Activated CD4-positive, alpha-beta memory T cell treated with anti-CD3 and anti-CD28 coated beads, Interleukin-2, amount 10 ng/mL, durations not matched to agents 7 days and 5 days (primary cell): ENCODE results near the gene ZRANB2. TPM values are rescaled to one million over a fixed set of nuclear protein-coding genes. Genes with fewer than 3 reads are reported as not detected.

Source experiments
- CTCF ChIA-PET: fragments of 350-600 bp; sonication (Branson Sonifier 250); formaldehyde crosslinking; loops from one replicate; lab custom pipeline; 2021; ENCODE audit warnings: antibody characterized with exemption, inconsistent platforms; lab: Charles Lee
- POLR2A ChIA-PET: fragments of 350-600 bp; sonication (Branson Sonifier 250); formaldehyde crosslinking; loops from one replicate; lab custom pipeline; 2021; ENCODE audit warnings: antibody characterized with exemption; lab: Charles Lee
- DNase-seq: peaks from one replicate; pipeline ENCODE4 v3.0.0-alpha.2; 2020
- H3K27ac Mint-ChIP-seq: one replicate; pipeline ENCODE4 v1.8.0; 2021; ENCODE audit warnings: mild to moderate bottlenecking, mixed read lengths
- H3K27me3 Mint-ChIP-seq: one replicate; pipeline ENCODE4 v1.8.0; 2021; ENCODE audit warnings: mixed read lengths
- H3K36me3 Mint-ChIP-seq: one replicate; pipeline ENCODE4 v1.8.0; 2021; ENCODE audit warnings: low read depth, mixed read lengths
- H3K4me1 Mint-ChIP-seq: one replicate; pipeline ENCODE4 v1.8.0; 2021; ENCODE audit warnings: mixed read lengths
- H3K4me3 Mint-ChIP-seq: one replicate; pipeline ENCODE4 v1.8.0; 2021; ENCODE audit warnings: mild to moderate bottlenecking, mixed read lengths
- H3K9me3 Mint-ChIP-seq: one replicate; pipeline ENCODE4 v1.8.0; 2021; ENCODE audit warnings: mixed read lengths
- total RNA-seq, 2 experiments: library from RNA; stranded (reverse); gene quantifications; one replicate each; pipeline ENCODE4 v1.2.3, GENCODE V29; 2021

The ZRANB2 gene
- total RNA-seq: 100 to 1,000 TPM; 120 to 122 TPM

GRCh38 chr1:71080739-71081696 is at the start of gene ZRANB2:
TSS of gene ZRANB2 (minus strand) at chr1:71081035. CDS start at chr1:71080995, 40 bp downstream.
- peak; percentile 91 for DNase-seq
- Mint-ChIP-seq H3K4me1 (peaks cover 33% of the 10 kb centered on the region), H3K27me3 (peaks cover 12% of the 10 kb centered on the region), H3K27ac (peak within 1 kb of the TSS; percentile 99), H3K4me3 (peak within 1 kb of the TSS; percentile 99), H3K36me3 (peaks cover 26% of the 10 kb centered on the region), H3K9me3 (peaks cover 2% of the 10 kb centered on the region)
- ChIA-PET CTCF (interaction anchor here (0.6 to 1.8 kb wide), 9 partner anchors 9 to 860 kb away, joined by 3 to 9 read pairs (median 3); partner anchors contain the start of gene SRSF11), POLR2A (interaction anchor here (0.6 to 2.1 kb wide), 12 partner anchors 8 to 875 kb away, joined by 3 to 22 read pairs (median 8); partner anchors contain the start of genes ANKRD13C, CTH, LRRC40 and SRSF11)

- ChIA-PET POLR2A (no interaction called here), CTCF (no interaction called here)
- Mint-ChIP-seq H3K27me3 (no peaks in the 10 kb centered on the region), H3K36me3 (no peaks in the 10 kb centered on the region), H3K9me3 (peaks cover 11% of the 10 kb centered on the region), H3K4me3 (no peak overlapping the region), H3K27ac (no peak overlapping the region), H3K4me1 (no peaks in the 10 kb centered on the region)
- DNase-seq: no peak
Observed at GRCh38 chr1:71128060-71128459, 47.2 kb upstream of the ZRANB2 start.

- no peak overlapping the region for H3K27ac Mint-ChIP-seq
- CTCF ChIA-PET: no interaction called here
- H3K36me3 Mint-ChIP-seq: no peaks in the 10 kb centered on the region
- H3K4me3 Mint-ChIP-seq: no peak overlapping the region
- H3K27me3 Mint-ChIP-seq: no peaks in the 10 kb centered on the region
- POLR2A ChIA-PET: no interaction called here
- no peak for DNase-seq
- H3K9me3 Mint-ChIP-seq: peaks cover 10% of the 10 kb centered on the region
- no peaks in the 10 kb centered on the region for H3K4me1 Mint-ChIP-seq
Observed at GRCh38 chr1:71118086-71118485, 37.3 kb upstream of the ZRANB2 start.

- no peak overlapping the region for H3K27ac Mint-ChIP-seq
- no peak overlapping the region for H3K4me3 Mint-ChIP-seq
- peaks cover 6% of the 10 kb centered on the region for H3K9me3 Mint-ChIP-seq
- no peaks in the 10 kb centered on the region for H3K27me3 Mint-ChIP-seq
- no peaks in the 10 kb centered on the region for H3K36me3 Mint-ChIP-seq
- ChIA-PET CTCF (no interaction called here), POLR2A (no interaction called here)
- no peaks in the 10 kb centered on the region for H3K4me1 Mint-ChIP-seq
- DNase-seq: no peak
Observed at GRCh38 chr1:71116729-71117128, 35.9 kb upstream of the ZRANB2 start.

GRCh38 chr1:71106658-71107322 is 26.0 kb upstream of the ZRANB2 start:
- Mint-ChIP-seq H3K36me3 (no peaks in the 10 kb centered on the region), H3K27me3 (no peaks in the 10 kb centered on the region), H3K27ac (no peak overlapping the region), H3K4me1 (no peaks in the 10 kb centered on the region), H3K9me3 (no peaks in the 10 kb centered on the region), H3K4me3 (no peak overlapping the region)
- POLR2A ChIA-PET: no interaction called here
- CTCF ChIA-PET: no interaction called here
- DNase-seq: no peak

GRCh38 chr1:71104417-71104816 is 23.6 kb upstream of the ZRANB2 start:
- POLR2A ChIA-PET: no interaction called here
- H3K4me3 Mint-ChIP-seq: no peak overlapping the region

GRCh38 chr1:71101839-71102376 is 21.1 kb upstream of the ZRANB2 start:
- Mint-ChIP-seq H3K36me3 (no peaks in the 10 kb centered on the region), H3K9me3 (no peaks in the 10 kb centered on the region), H3K4me1 (no peaks in the 10 kb centered on the region), H3K27me3 (no peaks in the 10 kb centered on the region), H3K27ac (no peak overlapping the region), H3K4me3 (no peak overlapping the region)
- no peak for DNase-seq
- ChIA-PET CTCF (no interaction called here), POLR2A (no interaction called here)

More at GRCh38 chr1:71104417-71104816, 23.6 kb upstream of the ZRANB2 start:
- CTCF ChIA-PET: no interaction called here
- Mint-ChIP-seq H3K4me1 (no peaks in the 10 kb centered on the region), H3K27ac (no peak overlapping the region), H3K27me3 (no peaks in the 10 kb centered on the region), H3K36me3 (no peaks in the 10 kb centered on the region), H3K9me3 (no peaks in the 10 kb centered on the region)
- no peak for DNase-seq

- Mint-ChIP-seq H3K27me3 (peaks cover 2% of the 10 kb centered on the region), H3K4me3 (no peak overlapping the region), H3K36me3 (no peaks in the 10 kb centered on the region), H3K27ac (no peak overlapping the region), H3K9me3 (no peaks in the 10 kb centered on the region), H3K4me1 (no peaks in the 10 kb centered on the region)
- ChIA-PET CTCF (no interaction called here), POLR2A (no interaction called here)
- DNase-seq: no peak
Observed at GRCh38 chr1:71097428-71097827, 16.6 kb upstream of the ZRANB2 start.

GRCh38 chr1:71094913-71095312 is 14.1 kb upstream of the ZRANB2 start:
- POLR2A ChIA-PET: interaction anchor here (1.1 kb wide), 1 partner anchor 13 kb away, joined by 3 read pairs; no protein-coding TSS in a partner anchor
- Mint-ChIP-seq H3K27me3 (peaks cover 2% of the 10 kb centered on the region), H3K4me1 (no peaks in the 10 kb centered on the region), H3K9me3 (no peaks in the 10 kb centered on the region), H3K36me3 (no peaks in the 10 kb centered on the region), H3K4me3 (no peak overlapping the region), H3K27ac (no peak overlapping the region)
- CTCF ChIA-PET: no interaction called here
- DNase-seq: no peak

GRCh38 chr1:71093938-71094337 is 13.1 kb upstream of the ZRANB2 start:
- Mint-ChIP-seq H3K27me3 (peaks cover 3% of the 10 kb centered on the region), H3K27ac (no peak overlapping the region), H3K4me1 (no peaks in the 10 kb centered on the region), H3K4me3 (no peak overlapping the region), H3K36me3 (no peaks in the 10 kb centered on the region), H3K9me3 (no peaks in the 10 kb centered on the region)
- ChIA-PET CTCF (no interaction called here), POLR2A (no interaction called here)
- DNase-seq: no peak

- Mint-ChIP-seq H3K9me3 (no peaks in the 10 kb centered on the region), H3K27ac (no peak overlapping the region), H3K27me3 (peaks cover 8% of the 10 kb centered on the region), H3K4me1 (no peaks in the 10 kb centered on the region), H3K4me3 (no peak overlapping the region), H3K36me3 (no peaks in the 10 kb centered on the region)
- CTCF ChIA-PET: interaction anchor here (0.7 kb wide), 1 partner anchor 8 kb away, joined by 3 read pairs; no protein-coding TSS in a partner anchor
- POLR2A ChIA-PET: no interaction called here
- DNase-seq: no peak
Observed at GRCh38 chr1:71089536-71090270, 8.9 kb upstream of the ZRANB2 start.

- Mint-ChIP-seq H3K27ac (no peak overlapping the region), H3K4me3 (no peak overlapping the region), H3K4me1 (no peaks in the 10 kb centered on the region), H3K36me3 (no peaks in the 10 kb centered on the region), H3K27me3 (peaks cover 12% of the 10 kb centered on the region), H3K9me3 (no peaks in the 10 kb centered on the region)
- POLR2A ChIA-PET: no interaction called here
- no peak for DNase-seq
- CTCF ChIA-PET: no interaction called here
Observed at GRCh38 chr1:71088645-71089287, 7.9 kb upstream of the ZRANB2 start.
